ENCODE data around the gene FMNL2. TPM values are rescaled to one million over a fixed set of nuclear protein-coding genes. Genes with fewer than 3 reads are reported as not detected.

Gene FMNL2
- polyA plus RNA-seq, 1 donor from 2014 or later: 86.5 TPM

GRCh38 chr2:152557273-152557888, 222.4 kb downstream of the FMNL2 start:
- no peaks in the 10 kb centered on the region for H3K27me3 ChIP-seq (ENCODE audit: insufficient read depth, low read depth, low read length)
- H3K9me2 ChIP-seq (ENCODE audit: insufficient read depth, low read length): no peaks in the 10 kb centered on the region
- no peak overlapping the region for H3K9ac ChIP-seq (ENCODE audit: low read length)
- H3F3A ChIP-seq (ENCODE audit: insufficient read depth, low read length, poor library complexity, severe bottlenecking): no peaks in the 10 kb centered on the region
- no peak overlapping the region for H3K27ac ChIP-seq (ENCODE audit: low read length)
- TF ChIP-seq TAF1 (IDR thresholded peaks at IDR 0.05; ENCODE audit: low read depth) (no peak), POLR2AphosphoS5 (IDR thresholded peaks at IDR 0.05) (no peak), CTCF (IDR thresholded peaks at IDR 0.05; ENCODE audit: poor library complexity, severe bottlenecking) (no peak), REST (IDR thresholded peaks at IDR 0.05; ENCODE audit: borderline replicate concordance) (no peak), EP300 (conservative IDR thresholded peaks at IDR 0.05; ENCODE audit: poor library complexity, severe bottlenecking) (no peak), SMC3 (conservative IDR thresholded peaks at IDR 0.05; ENCODE audit: poor library complexity) (no peak), EZH2 (IDR thresholded peaks at IDR 0.05; ENCODE audit: borderline replicate concordance, insufficient read depth, low read length, poor library complexity, severe bottlenecking) (no peak), MXI1 (conservative IDR thresholded peaks at IDR 0.05; ENCODE audit: poor library complexity, severe bottlenecking) (no peak), RAD21 (conservative IDR thresholded peaks at IDR 0.05) (no peak)
- H3K79me2 ChIP-seq (replicated peaks; ENCODE audit: insufficient read depth, low read length): no peaks in the 10 kb centered on the region
- H3K4me3 ChIP-seq (ENCODE audit: low read length): no peak overlapping the region
- no peak overlapping the region for H3K4me2 ChIP-seq (ENCODE audit: low read length)
- H2AFZ ChIP-seq (ENCODE audit: low read depth, low read length): no peak overlapping the region
- no peaks in the 10 kb centered on the region for H4K20me1 ChIP-seq (ENCODE audit: insufficient read depth)
- H3K36me3 ChIP-seq (ENCODE audit: insufficient read depth, low read length): no peaks in the 10 kb centered on the region
- H3K9me3 ChIP-seq (ENCODE audit: low read length): no peaks in the 10 kb centered on the region

GRCh38 chr2:152558158-152558984, 223.4 kb downstream of the FMNL2 start:
- Histone ChIP-seq H4K20me1 (ENCODE audit: insufficient read depth) (no peaks in the 10 kb centered on the region), H3F3A (ENCODE audit: insufficient read depth, low read length, poor library complexity, severe bottlenecking) (no peaks in the 10 kb centered on the region), H3K4me3 (ENCODE audit: low read length) (no peak overlapping the region), H2AFZ (ENCODE audit: low read depth, low read length) (no peak overlapping the region), H3K36me3 (ENCODE audit: insufficient read depth, low read length) (no peaks in the 10 kb centered on the region), H3K4me2 (ENCODE audit: low read length) (no peak overlapping the region), H3K9ac (ENCODE audit: low read length) (no peak overlapping the region), H3K27me3 (ENCODE audit: insufficient read depth, low read depth, low read length) (no peaks in the 10 kb centered on the region), H3K79me2 (replicated peaks; ENCODE audit: insufficient read depth, low read length) (no peaks in the 10 kb centered on the region), H3K27ac (ENCODE audit: low read length) (no peak overlapping the region), H3K9me3 (ENCODE audit: low read length) (no peaks in the 10 kb centered on the region), H3K9me2 (ENCODE audit: insufficient read depth, low read length) (no peaks in the 10 kb centered on the region)
- no peak for TF ChIP-seq REST (IDR thresholded peaks at IDR 0.05; ENCODE audit: borderline replicate concordance)
- TF ChIP-seq EZH2 (IDR thresholded peaks at IDR 0.05; ENCODE audit: borderline replicate concordance, insufficient read depth, low read length, poor library complexity, severe bottlenecking): no peak
- no peak for TF ChIP-seq SMC3 (conservative IDR thresholded peaks at IDR 0.05; ENCODE audit: poor library complexity)
- no peak for TF ChIP-seq POLR2AphosphoS5 (IDR thresholded peaks at IDR 0.05)
- no peak for TF ChIP-seq RAD21 (conservative IDR thresholded peaks at IDR 0.05)
- no peak for TF ChIP-seq TAF1 (IDR thresholded peaks at IDR 0.05; ENCODE audit: low read depth)
- no peak for TF ChIP-seq EP300 (conservative IDR thresholded peaks at IDR 0.05; ENCODE audit: poor library complexity, severe bottlenecking)
- TF ChIP-seq MXI1 (conservative IDR thresholded peaks at IDR 0.05; ENCODE audit: poor library complexity, severe bottlenecking): no peak
- TF ChIP-seq CTCF (IDR thresholded peaks at IDR 0.05; ENCODE audit: poor library complexity, severe bottlenecking): no peak
